ENCODE data around the gene ADD3. TPM values are rescaled to one million over a fixed set of nuclear protein-coding genes. Genes with fewer than 3 reads are reported as not detected.

Gene ADD3
- total and polyA plus RNA-seq, 10 of the 15 experiments (the other 5 are each of a cell fraction or from before 2014, with no cell fraction given), result 27.3 to 129 (median 67.8) TPM

- WGBS (ENCODE audit: insufficient coverage, insufficient replicate concordance, low lambda C conversion rate, missing lambda C conversion rate), result 63% methylated on average over 3 of the region's 3 CpGs
- peaks cover 16% of the 10 kb centered on the region for H3K4me1 ChIP-seq (ENCODE audit: control insufficient read depth, insufficient read depth, low read length)
- FAIRE-seq (no peak), ATAC-seq (peak; percentile 78), DNase-seq (ENCODE audit: low read depth, low spot score) (peak; percentile 48)
- BruUV-seq (replicated peaks), result no TSS peak
- CTCF ChIA-PET, result interaction anchor here (0.6 to 6.8 kb wide), 11 partner anchors 26 to 154 kb away, joined by 3 to 77 read pairs (median 5); no protein-coding TSS in a partner anchor
- peaks cover 10% of the 10 kb centered on the region for H3K79me2 ChIP-seq (ENCODE audit: control insufficient read depth, insufficient read depth, low read length)
- POLR2A ChIA-PET, result interaction anchor here (0.7 to 1.2 kb wide), 5 partner anchors 23 to 60 kb away, joined by 3 to 14 read pairs (median 4); no protein-coding TSS in a partner anchor
- H3K4me2 ChIP-seq (ENCODE audit: control insufficient read depth, insufficient read depth), result peak overlapping the region; percentile 56
- intact Hi-C loops (cut with micrococcal nuclease; ENCODE audit: unreplicated experiment) (loop anchor here (1.0 to 2.0 kb wide), 2 partner anchors 32 to 58 kb away; no protein-coding TSS in a partner anchor), in situ Hi-C loops (cut with MboI) (no loop called here)
- peak overlapping the region; percentile 42; the same call in 1 of the 2 replicates for H3K27ac ChIP-seq (ENCODE audit: control insufficient read depth, insufficient read depth)
- H3K36me3 ChIP-seq (ENCODE audit: control insufficient read depth in 2 of 2, insufficient read depth in 2 of 2, low read length in 1 of 2), result no peaks in the 10 kb centered on the region; a peak in 1 of 4 replicates
- RAD21 ChIA-PET (ENCODE audit: unreplicated experiment), result interaction anchor here (0.8 to 4.9 kb wide), 8 partner anchors 22 to 58 kb away, joined by 3 to 31 read pairs (median 4); no protein-coding TSS in a partner anchor
- H3K27me3 ChIP-seq (replicated peaks in 1 of 2; ENCODE audit: control insufficient read depth in 2 of 2, insufficient read depth in 2 of 2, low read length in 1 of 2), result no peaks in the 10 kb centered on the region
- SMC1A ChIA-PET (ENCODE audit: uncharacterized antibody, unreplicated experiment), result interaction anchor here (1.1 to 4.0 kb wide), 14 partner anchors 18 to 153 kb away, joined by 3 to 22 read pairs (median 6); no protein-coding TSS in a partner anchor
- H3K4me3 ChIP-seq, result peak overlapping the region; percentile 20
- no peak overlapping the region; the same call in 1 of the 2 replicates for H2AFZ ChIP-seq (ENCODE audit: control insufficient read depth, low read depth, low read length)
- H4K20me1 ChIP-seq (ENCODE audit: control insufficient read depth, insufficient read depth), result no peaks in the 10 kb centered on the region
- H3K9ac ChIP-seq (ENCODE audit: control insufficient read depth, insufficient read depth, low read length), result no peak overlapping the region
- no peaks in the 10 kb centered on the region for H3K9me3 ChIP-seq (replicated peaks; ENCODE audit: control insufficient read depth, insufficient read depth, low read length)
- TF ChIP-seq NFXL1 (IDR thresholded peaks at IDR 0.05; ENCODE audit: borderline replicate concordance), result no peak
- TF ChIP-seq NFIC (IDR thresholded peaks at IDR 0.05; ENCODE audit: low read depth, low read length), result peak; percentile 78
- TF ChIP-seq ZBED1 (IDR thresholded peaks at IDR 0.05; ENCODE audit: borderline replicate concordance), result no peak
- TF ChIP-seq CREB1 (IDR thresholded peaks at IDR 0.05; ENCODE audit: low read depth), result 0 out of 2 replicates have a peak, but pooled peaks have one; percentile 38
- TF ChIP-seq NKRF (conservative IDR thresholded peaks at IDR 0.05), result no peak
- no peak for TF ChIP-seq YY1 (IDR thresholded peaks at IDR 0.05; ENCODE audit: low read depth, low read length)
- no peak for TF ChIP-seq POU2F2 (IDR thresholded peaks at IDR 0.05; ENCODE audit: borderline replicate concordance, low read depth, low read length)
- TF ChIP-seq WRNIP1 (IDR thresholded peaks at IDR 0.05; ENCODE audit: borderline replicate concordance, low read depth, low read length), result no peak
- peak; percentile 80 for TF ChIP-seq JUNB (IDR thresholded peaks at IDR 0.05)
- TF ChIP-seq TBL1XR1 (IDR thresholded peaks at IDR 0.05; ENCODE audit: low read depth, low read length), result no peak
- peak; percentile 70; the same call in 1 of the 2 replicates for TF ChIP-seq EED (IDR thresholded peaks at IDR 0.05; ENCODE audit: low read depth)
- TF ChIP-seq RUNX3 (IDR thresholded peaks at IDR 0.05; ENCODE audit: low read length), result peak; percentile 67
- TF ChIP-seq ZNF217 (IDR thresholded peaks at IDR 0.05), result no peak
- TF ChIP-seq ATF2 (IDR thresholded peaks at IDR 0.05; ENCODE audit: low read length), result peak; percentile 76
- peak; percentile 81; the same call in 1 of the 2 replicates for TF ChIP-seq MEF2A (IDR thresholded peaks at IDR 0.05; ENCODE audit: insufficient read depth, low read depth, low read length)
- TF ChIP-seq RELA (IDR thresholded peaks at IDR 0.05; ENCODE audit: borderline replicate concordance, partially characterized antibody), result no peak
- TF ChIP-seq CBFB (IDR thresholded peaks at IDR 0.05; ENCODE audit: low read depth), result 0 out of 2 replicates have a peak, but pooled peaks have one; percentile 45
- TF ChIP-seq BCL11A (IDR thresholded peaks at IDR 0.05; ENCODE audit: low read depth, low read length), result no peak
- TF ChIP-seq IKZF2 (IDR thresholded peaks at IDR 0.05), result peak in 1 of 2 experiments; percentile 30; a peak in 1 of 4 replicates
- 0 out of 2 replicates have a peak, but pooled peaks have one; percentile 31 for TF ChIP-seq FOXM1 (IDR thresholded peaks at IDR 0.05; ENCODE audit: low read depth, low read length)
- no peak for TF ChIP-seq RAD21 (IDR thresholded peaks at IDR 0.05; ENCODE audit: insufficient read depth, low read depth, low read length)
- no peak for TF ChIP-seq ZSCAN29 (IDR thresholded peaks at IDR 0.05)
- 0 out of 4 replicates have a peak, but pooled peaks of 1 of the 2 experiments have one; percentile 17 for TF ChIP-seq EP300 (IDR thresholded peaks at IDR 0.05; ENCODE audit: borderline replicate concordance in 1 of 2, control insufficient read depth in 1 of 2, low read depth in 2 of 2, low read length in 2 of 2)
- TF ChIP-seq IKZF1 (conservative IDR thresholded peaks at IDR 0.05), result peak; percentile 21; the same call in 1 of the 2 replicates
These were observed 28.9 kb downstream of the ADD3 start for GRCh38 chr10:110036640-110037039.

Data from GM12878 (cell line).